ENCODE data around the gene ATM.

ATM gene

GRCh38 chr11:108199446-108200321 lies 23.2 kb upstream of the ATM start:
- peak; percentile 56 for DNase-seq (ENCODE audit: low read depth, low spot score)
- no peak overlapping the region for H3K4me3 ChIP-seq (ENCODE audit: low read depth, low read length)
- no peak for TF ChIP-seq CTCF (IDR thresholded peaks at IDR 0.05; ENCODE audit: low read depth, low read length)
- in situ Hi-C loops (cut with HindIII; ENCODE audit: low sequenced_read_pairs): no loop called here

GRCh38 chr11:108203075-108203474 lies 19.8 kb upstream of the ATM start:
- TF ChIP-seq CTCF (IDR thresholded peaks at IDR 0.05; ENCODE audit: low read depth, low read length): no peak
- in situ Hi-C loops (cut with HindIII; ENCODE audit: low sequenced_read_pairs): no loop called here
- no peak overlapping the region for H3K4me3 ChIP-seq (ENCODE audit: low read depth, low read length)
- no peak for DNase-seq (ENCODE audit: low read depth, low spot score)

- no peak for TF ChIP-seq CTCF (IDR thresholded peaks at IDR 0.05; ENCODE audit: low read depth, low read length)
- in situ Hi-C loops (cut with HindIII; ENCODE audit: low sequenced_read_pairs): no loop called here
- H3K4me3 ChIP-seq (ENCODE audit: low read depth, low read length): no peak overlapping the region
- DNase-seq (ENCODE audit: low read depth, low spot score): no peak
These were observed 18.5 kb upstream of the ATM start for GRCh38 chr11:108204376-108204775.

GRCh38 chr11:108204929-108205499 lies 17.9 kb upstream of the ATM start:
- no peak for TF ChIP-seq CTCF (IDR thresholded peaks at IDR 0.05; ENCODE audit: low read depth, low read length)
- in situ Hi-C loops (cut with HindIII; ENCODE audit: low sequenced_read_pairs): no loop called here

GRCh38 chr11:108206171-108206570 lies 16.7 kb upstream of the ATM start:
- no peak for DNase-seq (ENCODE audit: low read depth, low spot score)
- in situ Hi-C loops (cut with HindIII; ENCODE audit: low sequenced_read_pairs): no loop called here
- H3K4me3 ChIP-seq (ENCODE audit: low read depth, low read length): no peak overlapping the region
- TF ChIP-seq CTCF (IDR thresholded peaks at IDR 0.05; ENCODE audit: low read depth, low read length): no peak

More at GRCh38 chr11:108204929-108205499, 17.9 kb upstream of the ATM start:
- no peak for DNase-seq (ENCODE audit: low read depth, low spot score)
- H3K4me3 ChIP-seq (ENCODE audit: low read depth, low read length): no peak overlapping the region

- in situ Hi-C loops (cut with HindIII; ENCODE audit: low sequenced_read_pairs): no loop called here
- TF ChIP-seq CTCF (IDR thresholded peaks at IDR 0.05; ENCODE audit: low read depth, low read length): no peak
- no peak for DNase-seq (ENCODE audit: low read depth, low spot score)
- no peak overlapping the region for H3K4me3 ChIP-seq (ENCODE audit: low read depth, low read length)
These were observed 15.7 kb upstream of the ATM start for GRCh38 chr11:108206969-108207682.
